Occipital lobe (tissue), 2 donors: ENCODE data around the gene TPCN2. TPM values are rescaled to one million over a fixed set of nuclear protein-coding genes. Genes with fewer than 3 reads are reported as not detected.
"Not testable (repeated sequence)": the region's sequence is repeated elsewhere in the genome, so short reads cannot be mapped to it uniquely, and the experiment has no call there.

Experiments used
- DNase-seq: peaks from one replicate; lab custom pipeline; 2025; lab: John Stamatoyannopoulos, UW
- total RNA-seq: library from RNA; depleted of rRNA; stranded (reverse); fragments of >200 nt; gene quantifications from one replicate; pipeline ENCODE4 v1.2.3, GENCODE V29; 2014

Gene TPCN2
- total RNA-seq, 1 donor from 2014 or later = 7.6 TPM

DNA sequence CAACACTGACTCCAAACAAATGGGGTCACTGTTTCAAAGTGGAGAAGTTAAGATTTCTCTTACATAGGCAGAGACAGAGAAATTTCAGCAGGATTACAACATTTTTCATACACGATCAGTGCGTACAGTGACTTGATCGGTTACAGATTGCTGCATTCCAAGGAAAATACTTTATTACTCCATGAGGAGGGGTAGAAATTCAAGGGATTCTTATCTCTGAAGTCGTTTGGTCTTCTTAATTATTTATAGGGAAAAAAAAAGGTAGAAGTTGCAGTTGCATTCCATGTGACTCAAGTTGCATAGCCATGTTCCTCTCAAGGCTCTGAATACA, 96.3 kb downstream of the TPCN2 start:
- DNase-seq = no peak

DNA sequence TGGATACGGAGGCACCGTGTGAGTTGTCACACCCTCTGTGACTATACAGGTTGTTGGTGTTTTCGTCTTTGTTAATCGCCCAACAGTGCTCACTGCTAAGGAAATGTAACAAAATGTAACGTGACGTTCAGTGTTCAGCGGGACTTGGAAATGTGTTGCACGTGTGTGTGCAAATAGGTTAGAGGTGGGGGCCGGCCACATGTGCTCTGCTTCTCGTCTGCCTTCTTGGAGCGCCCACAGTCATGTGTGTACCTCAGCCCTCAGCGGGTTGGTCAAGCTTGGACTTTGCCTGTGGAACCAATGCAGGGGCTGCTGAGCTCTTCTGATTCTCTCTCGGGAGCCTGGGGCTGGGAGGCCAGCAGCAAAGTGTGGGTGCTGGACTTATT, 99.6 kb downstream of the TPCN2 start:
- DNase-seq = no peak

DNA sequence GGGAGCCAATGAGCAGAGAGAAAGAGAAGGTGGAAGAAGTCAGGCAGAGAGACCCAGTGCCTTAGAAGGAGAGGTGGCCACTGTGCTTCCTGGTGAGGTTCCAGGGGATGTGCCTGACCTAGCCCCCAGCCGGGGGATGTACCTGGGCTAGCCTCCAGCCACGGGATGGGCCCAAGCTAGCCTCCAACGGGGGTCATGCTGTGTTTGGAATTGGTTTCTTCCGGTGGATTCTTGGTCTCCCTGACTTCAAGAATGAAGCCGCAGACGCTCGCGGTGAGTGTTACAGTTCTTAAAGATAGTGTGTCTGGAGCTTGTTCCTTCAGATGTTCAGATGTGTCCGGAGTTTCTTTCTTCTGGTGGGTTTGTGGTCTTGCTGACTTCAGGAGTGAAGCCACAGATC, 100.1 kb downstream of the TPCN2 start:
- DNase-seq = no peak

DNA sequence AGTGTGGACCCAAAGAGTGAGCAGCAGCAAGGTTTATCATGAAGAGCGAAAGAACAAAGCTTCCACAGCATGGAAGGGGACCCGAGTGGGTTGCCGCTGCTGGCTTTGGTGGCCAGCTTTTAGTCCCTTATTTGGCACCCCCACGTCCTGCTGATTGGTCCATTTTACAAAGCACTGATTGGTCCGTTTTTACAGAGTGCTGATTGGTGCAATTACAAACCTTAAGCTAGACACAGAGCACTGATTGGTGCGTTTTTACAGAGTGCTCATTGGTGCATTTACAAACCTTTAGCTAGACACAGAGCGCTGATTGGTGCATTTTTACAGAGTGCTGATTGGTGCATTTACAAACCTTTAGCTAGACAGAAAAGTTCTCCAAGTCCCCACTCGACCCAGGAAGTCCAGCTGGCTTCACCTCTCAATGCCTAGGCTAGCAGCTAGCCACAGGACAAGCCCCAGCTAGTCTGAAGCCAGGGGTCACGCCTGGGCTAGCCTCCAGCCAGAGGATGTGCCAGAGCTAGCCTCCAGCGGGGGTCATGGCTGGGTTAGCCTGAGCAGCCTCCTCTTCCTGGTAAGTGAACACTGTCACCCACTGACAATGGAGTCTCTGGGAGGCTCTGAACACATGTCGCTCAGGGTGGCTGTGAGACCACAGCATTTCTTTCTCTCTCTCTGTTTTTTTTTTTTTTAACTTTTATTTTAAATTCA, 100.8 kb downstream of the TPCN2 start:
- not testable (repeated sequence) for DNase-seq

DNA sequence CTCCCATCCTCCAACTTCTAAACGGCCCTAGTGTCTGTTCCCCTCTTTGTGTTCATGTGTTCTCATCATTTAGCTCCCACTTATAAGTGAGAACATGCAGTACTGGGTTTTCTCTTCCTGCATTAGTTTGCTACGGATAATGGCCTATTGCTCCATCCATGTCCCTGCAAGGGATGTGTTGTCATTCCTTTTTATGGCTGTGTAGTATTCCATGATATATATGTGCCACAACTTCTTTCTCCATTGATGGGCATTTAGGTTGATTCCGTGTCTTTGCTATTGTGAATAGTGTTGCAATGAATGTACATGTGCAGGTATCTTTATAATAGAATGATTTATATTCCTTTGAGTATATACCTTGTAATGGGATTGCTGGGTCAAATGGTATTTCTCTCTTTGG, 101.4 kb downstream of the TPCN2 start:
- DNase-seq = no peak

DNA sequence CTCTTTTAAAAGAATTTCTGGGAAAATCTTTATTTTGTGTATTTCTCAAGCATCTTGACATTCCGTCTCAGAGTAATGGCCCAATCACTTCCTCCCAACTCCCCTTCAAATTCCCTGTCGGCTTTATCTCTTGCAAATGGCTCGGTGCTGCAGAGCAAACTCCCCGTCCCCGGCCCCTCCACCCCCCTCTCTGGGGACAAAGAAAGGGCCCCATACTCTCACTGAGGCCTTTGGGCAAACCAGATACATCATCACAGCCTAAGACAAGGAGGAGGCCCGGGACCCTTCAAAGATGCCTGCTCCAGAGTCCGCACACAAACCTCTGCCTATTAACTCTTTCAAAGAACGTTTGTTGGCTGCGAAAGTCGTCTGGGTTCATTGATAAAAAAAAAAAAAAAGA, 103.1 kb downstream of the TPCN2 start:
- DNase-seq = no peak

DNA sequence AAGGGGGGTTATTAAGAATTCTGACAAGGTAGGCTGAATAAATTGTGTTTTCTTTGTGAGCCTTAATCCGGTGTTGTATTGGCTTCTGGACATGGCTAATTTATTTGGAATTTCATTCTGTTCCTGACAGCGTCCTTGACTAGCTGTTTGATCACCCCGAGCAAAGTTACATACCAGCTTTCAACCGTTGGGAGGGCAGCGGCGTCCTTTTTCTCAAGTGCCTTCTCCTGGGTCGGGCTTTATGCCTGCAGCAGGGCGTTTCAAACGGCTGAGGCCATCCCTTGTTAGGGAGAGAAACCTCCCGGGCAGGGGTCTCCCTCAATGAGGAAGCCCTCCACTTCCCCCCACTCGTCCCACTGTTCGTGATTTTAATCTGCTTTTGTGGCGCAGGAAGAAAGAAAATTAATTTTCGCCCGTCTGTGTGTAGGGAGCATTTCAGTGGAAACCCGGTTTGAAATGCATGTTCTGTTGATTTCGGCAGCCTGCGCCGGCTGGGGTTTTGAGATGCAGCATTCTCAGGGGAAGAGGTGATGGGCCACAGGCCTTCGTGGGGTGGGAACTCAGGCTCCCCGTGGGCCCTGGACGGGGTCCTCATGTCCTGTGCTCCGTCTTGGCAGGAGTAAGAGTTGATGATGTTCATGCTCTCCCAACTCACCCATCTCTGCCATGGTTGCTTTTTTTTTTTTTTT, 104.1 kb downstream of the TPCN2 start:
- DNase-seq = no peak

DNA sequence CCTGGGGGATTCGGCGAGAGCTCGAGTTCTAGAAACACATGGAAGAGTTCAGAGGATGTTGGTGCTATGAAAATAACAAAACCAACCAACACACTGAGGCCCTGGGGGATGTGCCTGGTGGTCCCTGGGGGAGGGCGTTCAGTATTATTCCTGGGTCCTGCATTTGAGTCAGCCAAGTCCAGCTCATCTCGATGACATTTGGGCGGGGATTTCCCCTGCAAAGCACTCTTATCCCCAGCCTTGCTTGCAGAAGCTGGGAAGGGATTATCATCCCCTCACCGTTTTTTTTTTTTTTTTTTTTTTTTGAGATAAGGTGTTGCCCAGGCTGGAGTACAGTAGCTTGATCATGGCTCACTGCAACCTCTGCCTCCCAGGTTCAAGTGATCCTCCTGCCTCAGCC, 104.9 kb downstream of the TPCN2 start:
- no peak for DNase-seq

DNA sequence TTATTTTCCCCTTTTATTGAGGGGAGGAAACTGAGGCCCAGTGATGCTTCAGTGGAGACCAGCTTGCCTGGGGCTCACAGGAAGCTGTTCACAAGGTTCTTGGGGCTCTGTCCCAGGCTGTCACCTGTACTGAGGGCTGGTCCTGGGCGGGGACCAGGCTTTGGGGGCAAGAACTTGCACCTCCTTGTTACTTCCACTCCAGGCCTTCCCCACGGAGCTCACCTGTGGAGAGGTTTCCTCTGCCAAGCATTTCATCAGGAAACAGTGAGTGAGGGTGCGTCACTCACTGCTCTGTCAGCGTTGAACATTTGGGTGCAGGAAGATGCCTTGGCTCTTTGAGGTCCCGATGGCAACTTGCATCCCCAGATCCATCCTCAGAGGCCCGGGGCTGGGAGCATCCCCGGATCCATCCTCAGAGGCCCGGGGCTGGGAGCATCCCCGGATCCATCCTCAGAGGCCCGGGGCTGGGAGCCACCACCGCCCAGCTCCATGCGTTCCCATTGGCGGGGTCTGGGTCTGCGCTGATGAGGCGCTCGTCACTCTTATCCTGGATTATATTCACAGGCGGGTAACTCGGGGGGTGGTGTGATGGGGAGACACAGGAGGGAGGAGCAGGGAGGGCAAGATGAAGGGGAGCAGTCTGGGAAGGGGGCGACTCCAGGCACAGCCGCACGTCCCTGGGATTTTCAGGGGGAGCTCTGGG, 105.6 kb downstream of the TPCN2 start:
- no peak for DNase-seq

DNA sequence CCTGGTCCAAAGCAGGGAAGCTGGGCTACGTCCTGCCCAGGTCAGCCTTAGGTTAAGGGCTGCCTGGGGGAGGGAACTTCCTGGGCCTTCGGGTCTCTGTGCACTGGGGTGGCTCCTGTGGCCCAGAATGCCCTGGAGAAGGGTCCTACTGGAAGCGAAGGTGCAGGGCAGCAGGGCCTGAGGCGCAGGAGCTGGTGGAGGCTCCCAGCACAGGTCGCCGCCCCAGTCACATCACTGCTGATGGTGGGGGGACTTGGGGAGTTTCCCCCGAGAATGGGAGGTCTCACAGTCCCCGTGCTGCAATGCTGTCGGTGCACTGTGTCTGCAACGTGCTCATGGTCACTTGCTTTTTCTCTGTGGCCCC, 106.2 kb downstream of the TPCN2 start:
- no peak for DNase-seq

DNA sequence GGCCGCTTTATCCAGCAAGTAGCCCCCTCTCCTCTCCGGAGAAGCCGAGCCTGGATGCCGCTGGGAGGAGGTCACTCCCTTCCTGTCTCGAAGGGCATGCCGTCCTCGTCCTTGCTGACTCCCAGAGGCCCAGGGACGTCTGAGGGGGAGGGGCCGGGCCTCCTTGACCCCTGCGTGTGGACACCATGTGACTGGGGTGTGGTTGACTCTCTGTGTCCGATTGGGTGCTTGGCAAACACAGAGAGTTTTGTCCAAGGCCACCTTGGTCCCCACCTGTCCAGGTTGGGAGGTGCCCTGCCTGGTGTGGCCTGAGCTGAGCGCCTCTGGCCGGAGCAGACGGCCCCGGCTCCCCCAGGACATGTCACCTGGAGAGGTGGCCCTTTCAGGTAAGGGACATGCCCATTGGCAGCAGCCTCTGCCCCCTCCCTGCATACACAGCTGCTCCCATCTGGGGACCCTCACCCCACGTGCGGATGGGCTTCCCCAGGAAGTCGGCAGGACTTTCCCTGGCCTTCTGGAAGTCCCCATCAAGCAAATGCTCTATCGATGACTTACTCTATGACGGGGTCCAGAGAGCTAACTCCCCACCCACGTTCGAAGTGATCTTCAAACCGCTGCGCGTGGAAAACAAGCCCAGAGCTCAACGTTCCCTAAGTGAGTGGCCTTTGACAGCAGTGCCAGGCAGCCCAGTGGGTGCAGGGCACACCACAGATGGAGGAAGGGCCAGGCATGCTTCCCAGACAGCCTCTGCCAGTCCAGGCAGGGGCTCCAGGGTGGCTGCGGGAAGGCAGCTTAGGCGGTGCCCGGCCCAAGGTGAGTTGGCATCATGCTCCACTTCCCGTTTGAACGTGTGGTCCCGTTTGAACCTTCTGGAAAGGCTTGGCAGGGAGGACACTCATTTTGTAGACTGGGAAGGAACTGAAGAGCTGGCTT, 106.8 kb downstream of the TPCN2 start, which contains the start of gene SMIM38:
SMIM38 (plus strand) TSS at position 634 of the 933 bp plus-strand sequence. CDS start 1,912 bp downstream, outside the sequence.
- DNase-seq = no peak

DNA sequence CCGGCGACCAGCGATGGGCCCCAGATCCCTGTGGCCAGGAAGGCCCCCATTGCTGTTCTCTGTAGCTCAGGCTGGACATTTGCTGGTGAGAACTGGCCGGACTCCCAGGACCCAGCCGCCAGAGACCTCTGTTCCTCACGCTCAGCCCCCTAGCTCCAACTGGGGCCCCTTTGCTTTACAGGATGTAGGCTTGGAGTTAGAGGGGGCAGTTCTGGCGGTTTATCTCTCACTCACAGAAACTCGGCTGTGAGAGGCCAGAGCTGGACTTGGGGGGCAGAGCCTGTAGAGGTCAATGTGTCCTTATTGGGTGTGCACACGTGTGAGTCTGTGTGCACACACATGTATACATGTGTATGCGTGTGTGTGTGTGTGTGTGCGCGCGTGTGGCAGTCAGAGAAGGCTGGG, 107.5 kb downstream of the TPCN2 start:
- no peak for DNase-seq

DNA sequence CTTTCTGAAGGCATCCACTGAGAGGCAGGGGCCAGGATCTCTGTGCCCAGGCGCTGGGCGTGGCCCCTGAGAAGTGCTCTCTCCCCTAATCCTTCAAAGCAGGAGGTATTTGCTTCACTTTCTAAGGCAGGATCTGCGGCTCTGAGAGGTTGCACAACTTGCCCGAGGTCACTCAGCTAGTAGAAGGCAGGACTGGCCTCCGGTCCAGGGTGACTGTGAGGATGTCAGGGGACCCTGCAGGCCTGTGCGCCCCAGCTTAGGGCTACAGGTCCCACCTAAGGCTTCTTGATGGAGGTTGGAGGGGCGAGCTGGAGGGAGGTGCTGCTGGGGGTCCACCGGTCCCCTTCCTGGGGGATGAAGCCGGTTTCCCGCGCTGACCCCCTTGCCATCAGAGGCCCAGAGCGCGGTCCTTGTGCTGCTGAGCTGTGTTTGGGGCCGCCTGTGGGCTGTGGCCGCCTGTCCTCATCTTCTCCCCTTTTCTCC, 108.0 kb downstream of the TPCN2 start:
- DNase-seq = no peak

DNA sequence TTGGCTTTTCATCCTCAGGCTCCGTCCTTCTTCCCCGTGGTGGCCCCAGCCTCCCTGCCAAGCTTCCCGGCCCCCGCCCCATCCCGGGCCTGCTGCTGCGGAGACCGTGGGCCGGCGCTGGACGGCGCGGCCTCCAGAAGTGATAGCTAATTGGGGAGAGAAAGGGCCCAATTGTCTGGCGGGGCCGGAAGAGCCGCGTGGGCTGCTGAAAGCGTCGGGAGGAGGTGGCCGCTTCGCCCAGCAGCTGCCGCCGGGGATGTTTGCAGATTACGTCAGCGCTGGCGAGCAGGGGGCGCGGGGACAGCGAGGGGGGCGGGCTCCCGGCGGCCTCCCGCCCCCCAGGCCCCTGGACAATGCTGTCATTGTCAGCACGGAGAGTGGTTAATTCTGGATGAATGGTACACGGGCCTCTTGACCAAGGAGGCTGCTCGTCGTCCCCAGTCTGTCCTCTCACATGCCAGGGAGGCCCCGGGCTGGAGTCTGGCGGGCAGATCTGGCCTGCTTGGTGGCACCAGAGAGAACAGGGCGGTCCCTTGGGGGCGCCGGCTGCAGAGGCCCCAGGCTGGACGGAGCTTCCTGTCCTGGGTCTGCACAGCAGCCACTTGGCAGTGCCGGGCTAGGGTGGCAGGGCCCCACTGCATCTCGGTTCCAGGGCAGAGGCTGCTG, 108.6 kb downstream of the TPCN2 start:
- DNase-seq = peak; percentile 74

DNA sequence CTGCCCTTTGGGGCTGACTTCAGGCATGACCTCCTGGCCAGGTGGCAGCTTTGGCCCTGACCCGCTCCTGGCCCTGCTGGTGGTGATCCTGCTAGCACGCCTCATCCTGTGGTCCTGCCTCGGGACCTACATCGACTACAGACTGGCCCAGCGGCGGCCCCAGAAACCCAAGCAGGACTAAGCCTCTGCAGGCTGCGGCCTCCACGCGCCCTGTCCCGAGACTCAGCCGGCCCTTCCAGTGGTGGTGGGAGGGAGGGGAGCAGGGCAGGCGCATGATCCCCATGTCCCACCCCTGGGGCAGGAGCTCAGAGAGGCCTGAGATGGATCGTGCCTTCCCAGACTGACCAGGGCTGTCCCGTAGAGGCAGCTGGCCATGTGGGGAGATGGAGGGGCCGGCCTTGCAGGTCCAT, 109.1 kb downstream of the TPCN2 start:
- DNase-seq = no peak

DNA sequence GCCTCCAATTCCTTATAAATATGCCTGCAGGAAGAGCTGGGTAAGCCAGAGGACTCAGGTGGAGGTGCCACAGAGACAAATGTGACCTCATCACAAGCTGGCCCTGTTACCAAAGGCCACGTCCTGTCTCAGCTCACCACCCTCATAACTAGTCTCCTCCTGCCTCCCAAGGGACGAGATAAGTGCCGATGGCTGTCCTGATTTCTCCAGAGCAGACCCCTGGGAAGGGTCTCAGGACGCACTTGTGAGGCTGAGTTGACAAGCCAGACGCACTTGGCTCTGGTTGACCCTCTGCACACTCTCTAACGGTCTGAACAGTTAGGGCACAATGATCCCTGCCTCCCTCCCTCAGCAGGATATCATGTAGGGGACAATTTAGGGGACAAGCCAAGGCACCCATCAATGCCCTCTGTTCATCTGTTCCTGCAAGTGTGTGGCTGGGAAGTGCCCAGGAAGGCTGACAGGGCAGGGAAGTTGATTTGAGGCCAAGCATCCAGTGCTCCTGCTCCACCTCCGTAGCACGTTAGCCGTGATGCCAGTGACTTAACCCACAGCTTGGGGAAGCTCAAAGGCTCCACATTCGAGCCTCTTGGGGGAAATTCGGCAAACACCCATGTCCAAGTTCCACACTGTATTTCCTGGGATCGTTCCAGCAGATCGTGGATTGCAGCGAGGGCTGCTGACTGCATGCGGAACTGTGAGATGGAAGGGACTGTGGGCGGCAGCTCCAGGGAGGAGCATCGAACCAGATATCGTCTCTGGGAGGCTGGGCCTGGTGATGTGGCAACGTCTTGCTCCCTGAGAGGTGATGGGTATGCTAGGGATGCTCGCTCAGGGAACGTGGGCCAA, 109.8 kb downstream of the TPCN2 start:
- DNase-seq = no peak

DNA sequence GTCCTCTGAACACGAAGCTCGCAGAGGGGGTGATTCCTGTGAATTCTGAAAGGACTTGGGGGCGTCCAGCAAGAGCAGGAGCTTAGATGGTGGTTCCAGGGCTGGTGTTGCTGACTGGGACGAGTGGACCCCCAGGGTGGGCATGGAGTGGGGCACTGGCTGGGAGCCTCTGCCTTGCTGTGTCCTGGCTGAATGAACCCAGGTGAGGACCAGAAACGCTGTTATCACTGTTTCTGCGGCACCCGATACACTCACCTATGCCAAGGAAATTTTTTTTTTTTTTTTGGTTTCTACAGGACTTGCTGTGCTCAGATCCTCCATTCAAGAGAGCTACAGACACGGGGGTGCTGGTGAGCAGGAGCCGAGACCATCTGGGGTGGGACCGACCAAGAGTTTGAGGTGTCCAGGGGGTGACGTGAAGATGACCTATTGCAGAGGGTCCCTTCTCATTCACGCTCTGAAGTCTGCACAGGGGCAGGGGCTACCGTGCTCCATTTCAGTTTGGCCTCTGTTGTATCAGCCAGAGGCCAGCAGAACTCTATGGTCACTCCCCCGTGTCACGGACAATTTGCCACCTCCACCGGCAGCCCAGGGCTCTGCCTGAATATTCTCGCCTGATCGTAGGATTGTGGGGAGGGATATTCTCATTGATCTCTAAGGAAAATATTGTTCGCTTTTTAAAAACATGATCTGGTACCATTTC, 110.6 kb downstream of the TPCN2 start:
- no peak for DNase-seq

DNA sequence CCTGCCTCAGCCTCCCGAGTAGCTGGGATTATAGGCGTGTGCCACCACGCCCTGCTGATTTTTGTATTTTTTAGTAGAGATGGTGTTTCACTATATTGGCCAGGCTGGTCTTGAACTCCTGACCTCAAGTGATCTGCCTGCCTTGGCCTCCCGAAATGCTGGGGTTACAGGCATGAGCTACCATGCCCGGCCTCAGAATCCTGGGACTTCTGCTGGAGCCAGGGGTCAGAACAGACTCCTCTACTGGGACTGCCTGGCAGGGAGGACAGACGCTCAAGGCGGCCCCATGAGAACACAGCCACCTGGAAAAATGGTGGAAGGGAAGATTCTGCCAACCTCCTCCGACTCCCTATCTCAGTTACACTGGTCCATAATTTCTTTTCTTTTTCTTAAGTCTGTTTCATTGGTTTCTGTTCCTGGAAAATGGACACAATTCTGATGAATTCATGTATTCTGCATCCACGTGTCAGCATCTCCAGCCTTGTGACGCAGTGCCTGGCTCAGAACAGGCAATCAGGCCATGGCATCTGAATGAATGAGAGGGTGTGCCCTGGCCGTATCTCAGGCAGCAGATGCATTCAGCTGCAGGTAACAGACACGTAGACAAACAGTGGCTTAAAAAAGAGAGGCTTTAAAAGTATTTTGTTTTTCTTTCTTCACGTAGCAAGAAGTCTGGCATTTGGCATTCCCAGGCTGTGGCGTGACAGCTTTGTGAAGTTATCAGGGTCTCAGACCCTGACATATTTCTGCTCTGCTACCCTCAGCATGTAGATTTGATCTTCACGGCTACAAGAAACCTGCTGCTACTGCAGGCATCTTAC, 111.8 kb downstream of the TPCN2 start:
- no peak for DNase-seq

DNA sequence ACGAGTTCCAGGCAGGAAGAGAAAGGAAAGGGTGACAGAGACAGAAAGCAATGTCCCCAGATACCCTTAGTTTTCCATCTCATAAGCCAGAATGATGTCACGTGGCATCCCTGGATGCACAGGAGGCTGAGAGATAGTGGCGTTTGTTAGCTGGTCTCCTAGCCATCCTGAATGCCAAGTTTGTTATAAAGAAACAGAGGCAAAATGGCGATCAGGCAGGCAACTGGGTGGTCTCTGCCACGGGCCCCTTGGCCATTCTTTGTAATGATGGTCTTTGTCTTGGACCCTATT, 112.3 kb downstream of the TPCN2 start:
- no peak for DNase-seq
